ENCODE results near the gene C1orf94. TPM values are rescaled to one million over a fixed set of nuclear protein-coding genes. Genes with fewer than 3 reads are reported as not detected.

Gene C1orf94
- total RNA-seq, 1 donor: not detected

- TF ChIP-seq CTCF (IDR thresholded peaks at IDR 0.05; ENCODE audit: extremely low read depth, low read depth, low read length): no peak
- no peak overlapping the region for H3K4me3 ChIP-seq (ENCODE audit: insufficient read depth, low read length)
- no peak overlapping the region for H2AFZ ChIP-seq (ENCODE audit: low read length)
- no peaks in the 10 kb centered on the region for H3K79me2 ChIP-seq (ENCODE audit: insufficient read depth, low read length)
- H3K4me1 ChIP-seq (ENCODE audit: insufficient read depth, low read length): no peaks in the 10 kb centered on the region
- H3K9me3 ChIP-seq (ENCODE audit: low read depth, low read length): no peaks in the 10 kb centered on the region
- H4K20me1 ChIP-seq (ENCODE audit: insufficient read depth, low read length): no peaks in the 10 kb centered on the region
- H3K4me2 ChIP-seq (ENCODE audit: insufficient read depth, low read length): no peak overlapping the region
- no peak for DNase-seq (ENCODE audit: insufficient read length, low spot score, missing footprints)
- H3K27me3 ChIP-seq (ENCODE audit: insufficient read depth, low read length): no peaks in the 10 kb centered on the region
- no peaks in the 10 kb centered on the region for H3K36me3 ChIP-seq (ENCODE audit: insufficient read depth, low read length)
- no peak overlapping the region for H3K27ac ChIP-seq (ENCODE audit: low read depth, low read length)
Observed at GRCh38 chr1:34245967-34246366, 69.3 kb downstream of the C1orf94 start.

GRCh38 chr1:34250342-34250741 lies 73.6 kb downstream of the C1orf94 start:
- no peak overlapping the region for H2AFZ ChIP-seq (ENCODE audit: low read length)
- H3K4me3 ChIP-seq (ENCODE audit: insufficient read depth, low read length): no peak overlapping the region
- no peaks in the 10 kb centered on the region for H3K36me3 ChIP-seq (ENCODE audit: insufficient read depth, low read length)
- no peaks in the 10 kb centered on the region for H3K27me3 ChIP-seq (ENCODE audit: insufficient read depth, low read length)
- H3K4me2 ChIP-seq (ENCODE audit: insufficient read depth, low read length): no peak overlapping the region
- no peak for TF ChIP-seq CTCF (IDR thresholded peaks at IDR 0.05; ENCODE audit: extremely low read depth, low read depth, low read length)
- no peaks in the 10 kb centered on the region for H3K79me2 ChIP-seq (ENCODE audit: insufficient read depth, low read length)
- H3K4me1 ChIP-seq (ENCODE audit: insufficient read depth, low read length): no peaks in the 10 kb centered on the region
- DNase-seq (ENCODE audit: insufficient read length, low spot score, missing footprints): no peak
- no peak overlapping the region for H3K27ac ChIP-seq (ENCODE audit: low read depth, low read length)
- H3K9me3 ChIP-seq (ENCODE audit: low read depth, low read length): no peaks in the 10 kb centered on the region
- H4K20me1 ChIP-seq (ENCODE audit: insufficient read depth, low read length): no peaks in the 10 kb centered on the region

GRCh38 chr1:34262023-34262853 lies 85.5 kb downstream of the C1orf94 start:
- Histone ChIP-seq H3K27ac (ENCODE audit: low read depth, low read length) (no peak overlapping the region), H3K4me2 (ENCODE audit: insufficient read depth, low read length) (no peak overlapping the region), H4K20me1 (ENCODE audit: insufficient read depth, low read length) (no peaks in the 10 kb centered on the region), H3K36me3 (ENCODE audit: insufficient read depth, low read length) (no peaks in the 10 kb centered on the region), H3K27me3 (ENCODE audit: insufficient read depth, low read length) (no peaks in the 10 kb centered on the region), H3K9me3 (ENCODE audit: low read depth, low read length) (no peaks in the 10 kb centered on the region), H3K79me2 (ENCODE audit: insufficient read depth, low read length) (no peaks in the 10 kb centered on the region), H3K4me3 (ENCODE audit: insufficient read depth, low read length) (no peak overlapping the region), H2AFZ (ENCODE audit: low read length) (no peak overlapping the region), H3K4me1 (ENCODE audit: insufficient read depth, low read length) (no peaks in the 10 kb centered on the region)
- DNase-seq (ENCODE audit: insufficient read length, low spot score, missing footprints): peak; percentile 10
- TF ChIP-seq CTCF (IDR thresholded peaks at IDR 0.05; ENCODE audit: extremely low read depth, low read depth, low read length): no peak

GRCh38 chr1:34262921-34263320 lies 86.2 kb downstream of the C1orf94 start:
- Histone ChIP-seq H3K36me3 (ENCODE audit: insufficient read depth, low read length) (no peaks in the 10 kb centered on the region), H3K27me3 (ENCODE audit: insufficient read depth, low read length) (no peaks in the 10 kb centered on the region), H3K4me2 (ENCODE audit: insufficient read depth, low read length) (no peak overlapping the region), H3K27ac (ENCODE audit: low read depth, low read length) (no peak overlapping the region), H3K79me2 (ENCODE audit: insufficient read depth, low read length) (no peaks in the 10 kb centered on the region), H3K9me3 (ENCODE audit: low read depth, low read length) (no peaks in the 10 kb centered on the region), H3K4me1 (ENCODE audit: insufficient read depth, low read length) (no peaks in the 10 kb centered on the region), H2AFZ (ENCODE audit: low read length) (no peak overlapping the region), H3K4me3 (ENCODE audit: insufficient read depth, low read length) (no peak overlapping the region), H4K20me1 (ENCODE audit: insufficient read depth, low read length) (no peaks in the 10 kb centered on the region)
- TF ChIP-seq CTCF (IDR thresholded peaks at IDR 0.05; ENCODE audit: extremely low read depth, low read depth, low read length): no peak
- no peak for DNase-seq (ENCODE audit: insufficient read length, low spot score, missing footprints)
